SK-N-SH (cell line): ENCODE results near the gene RBBP8. TPM values are rescaled to one million over a fixed set of nuclear protein-coding genes. Genes with fewer than 3 reads are reported as not detected.
A peak's percentile ranks its signal among the peaks of the same experiment; 100 is the strongest.

Experiments used
- CTCF ChIA-PET: fragments of 300-600, 350-600 bp; formaldehyde crosslinking; extraction: SDS; loops from one replicate; lab custom pipeline; 2021; lab: Yijun Ruan, JAX
- POLR2A ChIA-PET: fragments of 350-600 bp; sonication (Branson Sonifier 250); formaldehyde crosslinking; extraction: SDS; loops from one replicate; lab custom pipeline; 2020; ENCODE audit warnings: antibody characterized with exemption, inconsistent platforms; lab: Yijun Ruan, JAX
- DNase-seq: peaks from one replicate; pipeline ENCODE4 v3.0.0; 2012
- H2AFZ ChIP-seq: fragments of 200-600 bp; sonication (generic); 2 replicates; pipeline ENCODE4 v1.8.1; 2016; ENCODE audit warnings: antibody characterized with exemption, mild to moderate bottlenecking, low read depth
- H3F3A ChIP-seq: fragments of 200-600 bp; sonication (generic); replicated peaks from 2 replicates; pipeline ENCODE3; 2016; ENCODE audit warnings: antibody characterized with exemption, mild to moderate bottlenecking; ENCODE audit not compliant: insufficient read depth
- H3K27ac ChIP-seq, 2 experiments: fragments of 200-500 bp in 1 of 2; fragments of 200-600 bp in 1 of 2; sonication (Bioruptor generic) in 1 of 2; sonication (generic), shearing (Covaris generic) in 1 of 2; 2 replicates each; pipeline versions ENCODE4 v1.5.1 to v1.6.1; 2014 to 2016; ENCODE audit warnings: low read depth in 2 of 2, inconsistent platforms in 1 of 2, low read length in 1 of 2, mild to moderate bottlenecking in 1 of 2, mixed read lengths in 1 of 2
- H3K27me3 ChIP-seq: fragments of 200-600 bp; sonication (generic), shearing (Covaris generic); 2 replicates; pipeline ENCODE4 v1.6.1; 2016; ENCODE audit warnings: mixed run types; ENCODE audit not compliant: insufficient read depth
- H3K36me3 ChIP-seq, 2 experiments: fragments of 200-500 bp in 1 of 2; fragments of 200-600 bp in 1 of 2; sonication (Bioruptor generic) in 1 of 2; sonication (generic) in 1 of 2; replicated peaks in 1 of 2; 2 replicates each; pipeline versions ENCODE3 to v1.5.1; 2014 to 2016; ENCODE audit warnings: low read length in 1 of 2, mild to moderate bottlenecking in 1 of 2; ENCODE audit not compliant: insufficient read depth in 2 of 2, control insufficient read depth in 1 of 2
- H3K4me1 ChIP-seq, 2 experiments: fragments of 200-500 bp in 1 of 2; fragments of 200-600 bp in 1 of 2; sonication (Bioruptor generic) in 1 of 2; sonication (generic), shearing (Covaris generic) in 1 of 2; 2 replicates each; pipeline versions ENCODE4 v1.5.1 to v1.6.1; 2014 to 2016; ENCODE audit warnings: low read depth in 1 of 2, low read length in 1 of 2, mixed run types in 1 of 2; ENCODE audit not compliant: insufficient read depth in 2 of 2, control insufficient read depth in 1 of 2
- H3K4me2 ChIP-seq: fragments of 200-600 bp; sonication (generic), shearing (Covaris generic); 2 replicates; pipeline ENCODE4 v1.6.1; 2017; ENCODE audit warnings: mixed run types
- H3K4me3 ChIP-seq, 2 experiments: fragments of 200-500 bp in 1 of 2; fragments of 200-600 bp in 1 of 2; sonication (Bioruptor generic) in 1 of 2; sonication (generic), shearing (Covaris generic) in 1 of 2; 2 replicates each; pipeline versions ENCODE4 v1.5.1 to v1.8.1; 2014 to 2016; ENCODE audit warnings: low read depth in 2 of 2, inconsistent platforms in 1 of 2, low read length in 1 of 2, mild to moderate bottlenecking in 1 of 2, mixed read lengths in 1 of 2, moderate library complexity in 1 of 2
- H3K79me2 ChIP-seq: fragments of 200-600 bp; sonication (generic); 2 replicates; pipeline ENCODE4 v1.8.1; 2017; ENCODE audit warnings: mild to moderate bottlenecking; ENCODE audit not compliant: insufficient read depth
- H3K9ac ChIP-seq: fragments of 200-600 bp; sonication (generic); 2 replicates; pipeline ENCODE4 v1.6.1; 2017; ENCODE audit warnings: mixed run types
- H3K9me2 ChIP-seq: fragments of 200-600 bp; sonication (generic); 2 replicates; pipeline ENCODE4 v1.6.1; 2017; ENCODE audit warnings: mixed run types
- H3K9me3 ChIP-seq: fragments of 200-600 bp; sonication (generic); 2 replicates; pipeline ENCODE4 v1.6.1; 2017; ENCODE audit warnings: mixed run types, mild to moderate bottlenecking, moderate library complexity
- H4K20me1 ChIP-seq: fragments of 200-600 bp; sonication (generic); 2 replicates; pipeline ENCODE4 v1.6.1; 2017; ENCODE audit warnings: mild to moderate bottlenecking, mixed run types; ENCODE audit not compliant: insufficient read depth
- CHD2 ChIP-seq: fragments of 150-350 bp; IDR thresholded peaks from 2 replicates; pipeline ENCODE4 v1.6.1; 2018; ENCODE audit warnings: low read length; ENCODE audit not compliant: partially characterized antibody
- EZH2phosphoT487 ChIP-seq: fragments of 200-600 bp; sonication (generic); IDR thresholded peaks from 2 replicates; pipeline ENCODE4 v1.6.1; 2017; ENCODE audit warnings: low read depth, mixed run types, mild to moderate bottlenecking, antibody characterized with exemption, moderate library complexity, borderline replicate concordance
- FOSL2 ChIP-seq: IDR thresholded peaks from 2 replicates; pipeline ENCODE4 v1.4.0; 2012; ENCODE audit warnings: low read depth, mild to moderate bottlenecking, moderate library complexity, borderline replicate concordance
- FOXM1 ChIP-seq: IDR thresholded peaks from 2 replicates; pipeline ENCODE4 v1.4.0; 2012; ENCODE audit warnings: low read depth, mild to moderate bottlenecking
- GABPA ChIP-seq: IDR thresholded peaks from 2 replicates; pipeline ENCODE4 v1.4.0; 2012; ENCODE audit warnings: low read depth, mild to moderate bottlenecking
- JUND ChIP-seq: IDR thresholded peaks from 2 replicates; pipeline ENCODE4 v1.4.0; 2012
- MEF2A ChIP-seq: IDR thresholded peaks from 2 replicates; pipeline ENCODE4 v1.4.0; 2012; ENCODE audit warnings: low read depth, borderline replicate concordance
- MXI1 ChIP-seq: IDR thresholded peaks from 2 replicates; pipeline ENCODE4 v1.6.1; 2012; ENCODE audit warnings: mild to moderate bottlenecking, low read depth, low read length, improper control_type of control experiment
- NFIC ChIP-seq: IDR thresholded peaks from 2 replicates; pipeline ENCODE4 v1.4.0; 2012; ENCODE audit warnings: borderline replicate concordance
- POLR2AphosphoS5 ChIP-seq: IDR thresholded peaks from 2 replicates; pipeline ENCODE4 v1.6.1; 2012; ENCODE audit warnings: low read depth, low read length
- RAD21 ChIP-seq: IDR thresholded peaks from 2 replicates; pipeline ENCODE4 v1.6.1; 2012; ENCODE audit warnings: mild to moderate bottlenecking, low read length
- RXRA ChIP-seq: IDR thresholded peaks from 2 replicates; pipeline ENCODE4 v1.4.0; 2012; ENCODE audit warnings: low read depth, mild to moderate bottlenecking, borderline replicate concordance
- TCF12 ChIP-seq: IDR thresholded peaks from 2 replicates; pipeline ENCODE4 v1.4.0; 2012
- TEAD4 ChIP-seq: IDR thresholded peaks from 2 replicates; pipeline ENCODE4 v1.4.0; 2012; ENCODE audit warnings: mild to moderate bottlenecking, borderline replicate concordance; ENCODE audit not compliant: insufficient read depth
- WGBS: methylation state at CpG from one replicate; pipeline ENCODE4 v1.1.6; 2017; ENCODE audit warnings: low lambda C conversion rate; 5-methylcytosine and 5-hydroxymethylcytosine counted together
- polyA plus RNA-seq, 3 experiments: library from polyadenylated mRNA; depleted of rRNA; stranded (reverse); fragments of >200 nt; gene quantifications; 2 replicates each; pipeline ENCODE4 v1.2.3, GENCODE V29; 2012
- TF ChIP-seq, protein P1 (sequence below): IDR thresholded peaks from 2 replicates; pipeline ENCODE4 v1.4.0; 2012; ENCODE audit warnings: low read depth, borderline replicate concordance
- TF ChIP-seq, protein P2 (sequence below): fragments of 200-600 bp; sonication (generic); IDR thresholded peaks from 2 replicates; pipeline ENCODE4 v1.6.1; 2017; ENCODE audit warnings: antibody characterized with exemption, mild to moderate bottlenecking, moderate library complexity
- TF ChIP-seq, protein P3 (sequence below): fragments of 150-350 bp; IDR thresholded peaks from 2 replicates; pipeline ENCODE4 v1.6.1; 2017; ENCODE audit warnings: antibody characterized with exemption, low read length, low read depth, borderline replicate concordance
- TF ChIP-seq, protein P4 (sequence below): IDR thresholded peaks from 2 replicates; pipeline ENCODE4; 2012

Gene RBBP8
- polyA plus RNA-seq, 1 of the 3 experiments (the other 2 are of a cell fraction) = 9.6 TPM

DNA sequence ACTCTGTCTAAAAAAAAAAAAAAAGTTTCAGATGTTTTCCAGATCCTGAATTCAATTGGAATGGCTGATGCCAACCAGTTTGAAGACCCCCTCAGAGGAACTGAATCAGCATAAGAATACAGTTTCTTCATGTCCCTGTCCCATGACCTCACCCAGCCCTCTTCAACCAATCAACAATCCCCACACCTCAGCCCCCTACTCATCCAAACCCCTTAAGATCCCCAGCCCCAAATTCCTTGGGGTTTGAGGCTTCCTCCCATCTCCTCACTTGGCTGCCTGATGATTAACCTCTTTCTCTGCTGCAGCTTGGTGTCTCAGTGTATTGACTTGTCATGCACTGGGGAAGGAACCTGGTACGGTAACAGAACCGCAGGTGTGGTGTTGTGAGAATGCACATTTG is 104.5 kb downstream of the RBBP8 start:
- Histone ChIP-seq H3K36me3 (no peaks in the 10 kb centered on the region), H3K9me2 (no peaks in the 10 kb centered on the region), H3K4me1 (peaks cover 3 to 6% of the 10 kb centered on the region in 2 experiments; a peak in 3 of 4 replicates), H3K9me3 (no peaks in the 10 kb centered on the region), H3K4me2 (no peak overlapping the region), H2AFZ (no peak overlapping the region), H3K27ac (no peak overlapping the region), H3F3A (no peaks in the 10 kb centered on the region), H4K20me1 (no peaks in the 10 kb centered on the region), H3K27me3 (no peaks in the 10 kb centered on the region), H3K79me2 (no peaks in the 10 kb centered on the region), H3K4me3 (no peak overlapping the region), H3K9ac (no peak overlapping the region)
- WGBS = 100% methylated on average over 2 of the region's 2 CpGs
- ChIA-PET POLR2A (no interaction called here), CTCF (no interaction called here)
- DNase-seq = no peak
- TF ChIP-seq POLR2AphosphoS5 (no peak), GABPA (no peak), FOSL2 (no peak), MXI1 (no peak), CHD2 (no peak), MEF2A (no peak), NFIC (no peak), FOXM1 (no peak), TEAD4 (no peak), EZH2phosphoT487 (no peak)
- TF ChIP-seq, protein P1, sequence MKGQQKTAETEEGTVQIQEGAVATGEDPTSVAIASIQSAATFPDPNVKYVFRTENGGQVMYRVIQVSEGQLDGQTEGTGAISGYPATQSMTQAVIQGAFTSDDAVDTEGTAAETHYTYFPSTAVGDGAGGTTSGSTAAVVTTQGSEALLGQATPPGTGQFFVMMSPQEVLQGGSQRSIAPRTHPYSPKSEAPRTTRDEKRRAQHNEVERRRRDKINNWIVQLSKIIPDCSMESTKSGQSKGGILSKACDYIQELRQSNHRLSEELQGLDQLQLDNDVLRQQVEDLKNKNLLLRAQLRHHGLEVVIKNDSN = no peak
- TF ChIP-seq, protein P2, sequence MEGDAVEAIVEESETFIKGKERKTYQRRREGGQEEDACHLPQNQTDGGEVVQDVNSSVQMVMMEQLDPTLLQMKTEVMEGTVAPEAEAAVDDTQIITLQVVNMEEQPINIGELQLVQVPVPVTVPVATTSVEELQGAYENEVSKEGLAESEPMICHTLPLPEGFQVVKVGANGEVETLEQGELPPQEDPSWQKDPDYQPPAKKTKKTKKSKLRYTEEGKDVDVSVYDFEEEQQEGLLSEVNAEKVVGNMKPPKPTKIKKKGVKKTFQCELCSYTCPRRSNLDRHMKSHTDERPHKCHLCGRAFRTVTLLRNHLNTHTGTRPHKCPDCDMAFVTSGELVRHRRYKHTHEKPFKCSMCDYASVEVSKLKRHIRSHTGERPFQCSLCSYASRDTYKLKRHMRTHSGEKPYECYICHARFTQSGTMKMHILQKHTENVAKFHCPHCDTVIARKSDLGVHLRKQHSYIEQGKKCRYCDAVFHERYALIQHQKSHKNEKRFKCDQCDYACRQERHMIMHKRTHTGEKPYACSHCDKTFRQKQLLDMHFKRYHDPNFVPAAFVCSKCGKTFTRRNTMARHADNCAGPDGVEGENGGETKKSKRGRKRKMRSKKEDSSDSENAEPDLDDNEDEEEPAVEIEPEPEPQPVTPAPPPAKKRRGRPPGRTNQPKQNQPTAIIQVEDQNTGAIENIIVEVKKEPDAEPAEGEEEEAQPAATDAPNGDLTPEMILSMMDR = no peak

DNA sequence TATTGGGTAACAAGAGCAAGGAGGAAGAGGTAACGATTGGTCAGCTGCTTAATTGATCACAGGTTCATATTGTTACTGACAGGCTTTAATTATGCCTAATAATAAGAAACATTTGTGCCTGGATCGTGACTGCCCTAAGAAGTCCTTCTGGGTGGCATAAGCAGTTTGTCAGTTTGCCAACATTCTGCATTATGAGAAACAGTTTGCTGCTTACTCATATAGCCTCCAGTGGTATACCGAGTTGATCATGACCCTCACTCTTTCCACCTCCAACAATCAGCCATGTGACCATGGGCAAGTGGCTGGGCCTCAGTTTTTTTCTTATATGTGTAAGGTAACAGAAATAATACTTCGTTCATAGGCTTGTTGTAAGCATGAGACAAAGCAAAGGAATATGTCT is 105.6 kb downstream of the RBBP8 start:
- Histone ChIP-seq H3K9ac (no peak overlapping the region), H3K9me3 (no peaks in the 10 kb centered on the region), H3K36me3 (no peaks in the 10 kb centered on the region), H3K4me3 (no peak overlapping the region), H3F3A (no peaks in the 10 kb centered on the region), H3K9me2 (no peaks in the 10 kb centered on the region), H4K20me1 (no peaks in the 10 kb centered on the region), H2AFZ (no peak overlapping the region), H3K27ac (peak overlapping the region in 1 of 2 experiments; percentile 21; a peak in 2 of 4 replicates), H3K27me3 (no peaks in the 10 kb centered on the region), H3K79me2 (no peaks in the 10 kb centered on the region), H3K4me2 (no peak overlapping the region), H3K4me1 (peaks cover 0 to 3% of the 10 kb centered on the region in 2 experiments; a peak in 1 of 4 replicates)
- ChIA-PET CTCF (no interaction called here), POLR2A (no interaction called here)
- TF ChIP-seq JUND (no peak), TEAD4 (no peak), NFIC (0 out of 2 replicates have a peak, but pooled peaks have one; percentile 8), GABPA (no peak), TCF12 (peak; percentile 69), RAD21 (no peak), RXRA (no peak)
- TF ChIP-seq, protein P3, sequence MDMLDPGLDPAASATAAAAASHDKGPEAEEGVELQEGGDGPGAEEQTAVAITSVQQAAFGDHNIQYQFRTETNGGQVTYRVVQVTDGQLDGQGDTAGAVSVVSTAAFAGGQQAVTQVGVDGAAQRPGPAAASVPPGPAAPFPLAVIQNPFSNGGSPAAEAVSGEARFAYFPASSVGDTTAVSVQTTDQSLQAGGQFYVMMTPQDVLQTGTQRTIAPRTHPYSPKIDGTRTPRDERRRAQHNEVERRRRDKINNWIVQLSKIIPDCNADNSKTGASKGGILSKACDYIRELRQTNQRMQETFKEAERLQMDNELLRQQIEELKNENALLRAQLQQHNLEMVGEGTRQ = no peak
- TF ChIP-seq, protein P1 = peak; percentile 30; the same call in 1 of the 2 replicates
- TF ChIP-seq, protein P4, sequence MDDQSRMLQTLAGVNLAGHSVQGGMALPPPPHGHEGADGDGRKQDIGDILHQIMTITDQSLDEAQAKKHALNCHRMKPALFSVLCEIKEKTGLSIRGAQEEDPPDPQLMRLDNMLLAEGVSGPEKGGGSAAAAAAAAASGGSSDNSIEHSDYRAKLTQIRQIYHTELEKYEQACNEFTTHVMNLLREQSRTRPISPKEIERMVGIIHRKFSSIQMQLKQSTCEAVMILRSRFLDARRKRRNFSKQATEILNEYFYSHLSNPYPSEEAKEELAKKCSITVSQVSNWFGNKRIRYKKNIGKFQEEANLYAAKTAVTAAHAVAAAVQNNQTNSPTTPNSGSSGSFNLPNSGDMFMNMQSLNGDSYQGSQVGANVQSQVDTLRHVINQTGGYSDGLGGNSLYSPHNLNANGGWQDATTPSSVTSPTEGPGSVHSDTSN = peak; percentile 45; the same call in 1 of the 2 replicates
- DNase-seq = no peak
- 30% methylated on average over 4 of the region's 4 CpGs for WGBS
